Body of pancreas (tissue), 4 donors: ENCODE results near the gene ECPAS.

Experiments
- POLR2A ChIP-seq, 3 donors: fragments of 450-650 bp; IDR thresholded peaks; one replicate each; pipeline ENCODE4 v1.6.1; 2016; ENCODE audit warnings: antibody characterized with exemption in 3 of 3, mild to moderate bottlenecking in 2 of 3
- TF ChIP-seq, protein P1 (sequence below), 7 experiments: fragments of 450-650 bp in 4 of 7; fragments of 200-600 bp in 3 of 7; sonication (generic) in 3 of 7; IDR thresholded peaks; one replicate each; pipeline ENCODE4 v1.5.1; 2016 to 2019; ENCODE audit warnings: antibody characterized with exemption in 7 of 7

GRCh38 chr9:111349766-111350165 is 134.4 kb downstream of the ECPAS start:
- no peak for TF ChIP-seq POLR2A (IDR thresholded peaks at IDR 0.05)
- TF ChIP-seq, protein P1, sequence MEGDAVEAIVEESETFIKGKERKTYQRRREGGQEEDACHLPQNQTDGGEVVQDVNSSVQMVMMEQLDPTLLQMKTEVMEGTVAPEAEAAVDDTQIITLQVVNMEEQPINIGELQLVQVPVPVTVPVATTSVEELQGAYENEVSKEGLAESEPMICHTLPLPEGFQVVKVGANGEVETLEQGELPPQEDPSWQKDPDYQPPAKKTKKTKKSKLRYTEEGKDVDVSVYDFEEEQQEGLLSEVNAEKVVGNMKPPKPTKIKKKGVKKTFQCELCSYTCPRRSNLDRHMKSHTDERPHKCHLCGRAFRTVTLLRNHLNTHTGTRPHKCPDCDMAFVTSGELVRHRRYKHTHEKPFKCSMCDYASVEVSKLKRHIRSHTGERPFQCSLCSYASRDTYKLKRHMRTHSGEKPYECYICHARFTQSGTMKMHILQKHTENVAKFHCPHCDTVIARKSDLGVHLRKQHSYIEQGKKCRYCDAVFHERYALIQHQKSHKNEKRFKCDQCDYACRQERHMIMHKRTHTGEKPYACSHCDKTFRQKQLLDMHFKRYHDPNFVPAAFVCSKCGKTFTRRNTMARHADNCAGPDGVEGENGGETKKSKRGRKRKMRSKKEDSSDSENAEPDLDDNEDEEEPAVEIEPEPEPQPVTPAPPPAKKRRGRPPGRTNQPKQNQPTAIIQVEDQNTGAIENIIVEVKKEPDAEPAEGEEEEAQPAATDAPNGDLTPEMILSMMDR (IDR thresholded peaks at IDR 0.05) = no peak
